LNCaP clone FGC (cell line): ENCODE results near the gene SCAMP2.

Source experiments
- DNase-seq: peaks from one replicate; pipeline ENCODE4 v3.0.0-alpha.2; 2011; ENCODE audit warnings: low read depth
- H3K4me3 ChIP-seq: 2 replicates; pipeline ENCODE4 v1.5.1; 2011; ENCODE audit warnings: mild to moderate bottlenecking, low read depth, low read length, control low read depth
- TF ChIP-seq, protein P1 (sequence below): IDR thresholded peaks from 2 replicates; pipeline ENCODE4 v1.5.1; 2012; ENCODE audit warnings: mild to moderate bottlenecking; ENCODE audit not compliant: control insufficient read depth, insufficient read depth; ENCODE audit errors: extremely low read depth

The SCAMP2 gene

DNA sequence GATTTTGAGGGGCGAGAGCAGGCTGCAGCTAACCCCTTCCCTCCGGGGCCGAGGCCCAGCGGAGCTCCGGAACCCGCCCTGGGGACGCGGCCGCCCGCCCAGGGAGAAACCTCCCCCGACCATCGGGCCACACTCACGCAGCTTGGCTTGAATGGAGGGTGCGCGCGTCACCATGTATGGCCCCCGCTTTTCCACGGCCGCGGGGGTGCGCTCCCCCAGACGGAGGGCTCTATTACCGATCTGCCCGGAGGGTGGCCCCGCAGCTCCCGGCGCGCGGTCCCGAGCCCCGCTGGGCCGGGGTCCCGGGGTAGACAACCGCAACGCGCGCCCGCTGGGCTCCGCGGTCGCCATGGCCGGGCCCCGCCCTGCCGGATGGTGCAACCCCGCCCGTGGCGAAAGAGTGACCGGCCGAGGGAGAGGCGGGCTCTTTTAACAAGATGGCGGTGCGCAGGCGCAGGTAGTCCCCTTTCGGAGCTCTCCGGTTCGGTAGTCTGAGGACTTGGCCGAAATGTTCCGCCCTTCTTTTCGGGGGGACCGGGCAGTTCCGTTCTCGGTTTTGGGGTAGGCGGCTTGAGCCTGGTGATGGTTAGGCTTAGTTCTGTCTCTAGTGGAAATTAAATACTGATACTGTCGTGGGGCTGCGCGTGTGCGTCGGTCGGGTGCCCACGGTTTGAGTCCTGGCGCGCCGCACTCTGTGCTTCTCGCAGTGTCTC lies 33.4 kb upstream of the SCAMP2 start, which contains the start of gene FAM219B:
TSS of gene FAM219B (minus strand) at position 402 of the 713 bp plus-strand sequence. CDS start at position 351, 51 bp downstream.
- TF ChIP-seq, protein P1, sequence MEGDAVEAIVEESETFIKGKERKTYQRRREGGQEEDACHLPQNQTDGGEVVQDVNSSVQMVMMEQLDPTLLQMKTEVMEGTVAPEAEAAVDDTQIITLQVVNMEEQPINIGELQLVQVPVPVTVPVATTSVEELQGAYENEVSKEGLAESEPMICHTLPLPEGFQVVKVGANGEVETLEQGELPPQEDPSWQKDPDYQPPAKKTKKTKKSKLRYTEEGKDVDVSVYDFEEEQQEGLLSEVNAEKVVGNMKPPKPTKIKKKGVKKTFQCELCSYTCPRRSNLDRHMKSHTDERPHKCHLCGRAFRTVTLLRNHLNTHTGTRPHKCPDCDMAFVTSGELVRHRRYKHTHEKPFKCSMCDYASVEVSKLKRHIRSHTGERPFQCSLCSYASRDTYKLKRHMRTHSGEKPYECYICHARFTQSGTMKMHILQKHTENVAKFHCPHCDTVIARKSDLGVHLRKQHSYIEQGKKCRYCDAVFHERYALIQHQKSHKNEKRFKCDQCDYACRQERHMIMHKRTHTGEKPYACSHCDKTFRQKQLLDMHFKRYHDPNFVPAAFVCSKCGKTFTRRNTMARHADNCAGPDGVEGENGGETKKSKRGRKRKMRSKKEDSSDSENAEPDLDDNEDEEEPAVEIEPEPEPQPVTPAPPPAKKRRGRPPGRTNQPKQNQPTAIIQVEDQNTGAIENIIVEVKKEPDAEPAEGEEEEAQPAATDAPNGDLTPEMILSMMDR: no peak
- DNase-seq: peak; percentile 60
- H3K4me3 ChIP-seq: peak within 1 kb of the TSS; percentile 87

DNA sequence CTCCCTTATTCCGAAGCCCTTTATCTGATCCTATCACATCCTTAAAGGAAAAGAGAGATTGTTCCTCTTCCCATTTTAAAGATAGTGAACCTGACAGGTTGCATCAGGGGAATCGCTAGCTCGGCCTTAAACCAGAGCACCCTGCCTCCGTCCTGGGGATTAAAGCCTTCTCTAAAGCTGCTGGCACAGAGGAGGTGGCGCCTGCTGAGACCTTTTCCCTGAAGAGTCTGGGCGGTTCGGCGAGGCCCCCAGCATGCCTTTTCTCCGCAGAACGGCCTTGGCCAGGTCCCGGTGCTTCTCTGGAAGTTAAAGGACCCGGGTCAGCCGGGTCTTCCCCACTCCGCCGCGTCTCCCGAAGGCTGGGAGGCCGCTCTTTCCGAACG lies 32.9 kb upstream of the SCAMP2 start:
- TF ChIP-seq, protein P1: no peak
- peak overlapping the region; percentile 87 for H3K4me3 ChIP-seq
- DNase-seq: no peak

DNA sequence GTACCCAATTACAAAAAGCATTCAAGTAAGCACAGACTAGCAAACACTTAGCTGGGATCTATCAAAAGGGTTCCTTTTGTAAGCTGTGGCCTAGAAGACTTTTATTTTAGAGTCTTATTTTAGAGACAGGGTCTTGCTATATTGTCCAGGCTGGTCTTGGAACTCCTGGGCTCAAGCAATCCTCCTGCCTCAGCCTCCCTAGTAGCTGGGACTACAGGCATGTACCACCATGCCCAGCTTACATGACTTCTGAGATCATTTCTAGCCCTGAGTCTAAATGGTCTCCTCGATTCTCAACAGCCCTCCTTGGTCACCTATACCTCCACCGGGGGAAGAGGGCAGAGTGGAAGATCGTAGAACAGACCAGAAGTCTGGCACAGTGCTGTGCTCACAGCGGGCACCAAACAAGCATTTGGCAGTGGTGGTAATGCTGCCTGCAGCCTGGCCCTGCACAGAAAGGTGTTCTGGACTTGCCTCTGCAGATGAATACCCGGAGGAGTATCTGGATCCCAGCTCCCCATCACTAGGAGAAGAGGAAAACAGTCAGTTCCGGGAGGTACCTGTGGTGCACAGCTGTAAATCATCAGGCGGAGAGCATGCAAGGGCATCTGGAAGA lies 31.1 kb upstream of the SCAMP2 start:
- no peak overlapping the region for H3K4me3 ChIP-seq
- TF ChIP-seq, protein P1: no peak
- no peak for DNase-seq

DNA sequence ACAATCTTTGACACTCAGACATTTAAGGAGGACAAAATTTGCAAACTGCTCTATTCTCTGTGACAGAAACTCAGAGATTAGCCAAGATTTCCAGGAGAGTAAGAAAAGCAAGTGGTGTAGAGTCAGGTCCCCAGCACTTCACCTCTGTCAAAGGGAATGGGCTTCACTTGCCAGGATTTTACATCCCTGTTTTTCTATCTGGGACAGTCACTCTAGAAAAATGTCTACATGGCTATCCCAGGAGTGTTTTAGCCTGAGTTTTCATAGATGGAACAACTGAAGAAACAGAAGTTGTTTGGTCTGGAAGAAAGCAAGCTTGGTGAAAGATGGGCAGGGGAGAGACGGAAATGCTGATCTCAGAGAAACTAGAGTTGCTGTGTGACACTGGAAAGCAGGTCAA lies 30.5 kb upstream of the SCAMP2 start:
- DNase-seq: no peak
- no peak overlapping the region for H3K4me3 ChIP-seq
- TF ChIP-seq, protein P1: no peak

DNA sequence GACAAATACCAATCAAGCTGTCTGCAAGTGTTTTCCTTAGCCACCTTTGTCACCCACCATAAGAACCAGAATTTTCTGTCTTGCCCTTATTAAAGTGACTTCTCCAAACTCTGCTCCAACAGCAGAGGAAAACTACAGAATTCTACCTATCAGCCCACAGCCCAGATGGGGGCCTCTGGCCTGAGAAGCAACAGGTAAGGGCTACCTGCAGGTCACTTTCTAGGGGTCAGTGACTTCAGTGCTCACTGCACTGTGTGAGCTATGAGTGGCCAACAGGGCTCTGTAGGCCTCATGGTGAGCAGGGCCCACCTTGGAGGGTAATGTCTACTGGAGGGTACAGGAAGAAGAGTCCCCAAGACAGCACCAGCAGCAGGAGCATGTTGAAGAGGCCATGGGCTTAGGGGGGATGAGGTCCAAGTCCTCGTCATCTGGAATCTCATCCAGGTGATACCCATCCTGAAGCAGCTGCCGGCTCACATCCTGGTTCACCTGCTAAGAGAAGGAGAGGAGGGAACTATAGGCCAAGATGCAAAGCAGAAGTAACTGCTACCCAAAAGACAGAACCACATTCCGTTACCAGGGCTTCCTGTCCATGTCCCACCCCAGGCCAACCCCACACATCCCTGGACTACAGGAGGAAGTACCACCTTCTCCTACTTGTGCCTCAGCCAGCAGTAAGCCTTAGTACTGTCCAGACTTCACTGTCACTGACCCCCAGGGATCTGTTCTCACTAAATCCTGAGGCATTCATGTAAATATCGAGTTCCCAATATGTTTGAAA lies 29.3 kb upstream of the SCAMP2 start:
- no peak for DNase-seq
- H3K4me3 ChIP-seq: no peak overlapping the region
- TF ChIP-seq, protein P1: no peak

DNA sequence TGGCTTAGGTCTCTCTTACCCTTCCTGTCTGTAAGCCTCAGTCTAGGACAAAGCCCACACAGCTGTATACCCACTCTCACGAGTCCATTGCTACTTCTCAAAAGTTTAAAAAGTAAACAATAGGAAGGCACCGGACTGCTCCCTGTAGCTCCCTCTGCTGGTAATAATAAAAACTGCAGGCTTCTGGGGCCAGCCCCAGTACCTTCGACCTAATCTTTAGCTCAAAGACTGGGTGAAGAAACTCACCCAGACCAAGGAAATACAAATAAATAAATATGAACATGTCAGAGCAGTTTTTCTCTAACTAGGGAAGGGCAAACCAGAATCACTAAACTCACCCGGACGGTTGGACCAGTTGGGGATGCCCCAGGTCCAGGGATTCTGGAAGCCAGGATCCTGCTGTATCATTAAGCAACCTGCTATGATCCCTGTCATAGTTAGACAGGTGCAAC lies 28.5 kb upstream of the SCAMP2 start:
- H3K4me3 ChIP-seq: no peak overlapping the region
- no peak for DNase-seq
- TF ChIP-seq, protein P1: peak; percentile 74
